ENCODE results near the gene PHC2. TPM values are rescaled to one million over a fixed set of nuclear protein-coding genes. Genes with fewer than 3 reads are reported as not detected.
"Not testable (repeated sequence)": the region's sequence is repeated elsewhere in the genome, so short reads cannot be mapped to it uniquely, and the experiment has no call there.

PHC2 gene
- total RNA-seq, 1 donor from 2014 or later, result 65.0 TPM

GRCh38 chr1:33295023-33295422 is 135.9 kb downstream of the PHC2 start:
- H3K9me3 Mint-ChIP-seq, result no peaks in the 10 kb centered on the region
- no peaks in the 10 kb centered on the region for H3F3A ChIP-seq (ENCODE audit: low read depth)
- no peak for TF ChIP-seq EZH2phosphoT487 (IDR thresholded peaks at IDR 0.05)
- TF ChIP-seq EZH2 (IDR thresholded peaks at IDR 0.05), result no peak
- TF ChIP-seq, protein P1, sequence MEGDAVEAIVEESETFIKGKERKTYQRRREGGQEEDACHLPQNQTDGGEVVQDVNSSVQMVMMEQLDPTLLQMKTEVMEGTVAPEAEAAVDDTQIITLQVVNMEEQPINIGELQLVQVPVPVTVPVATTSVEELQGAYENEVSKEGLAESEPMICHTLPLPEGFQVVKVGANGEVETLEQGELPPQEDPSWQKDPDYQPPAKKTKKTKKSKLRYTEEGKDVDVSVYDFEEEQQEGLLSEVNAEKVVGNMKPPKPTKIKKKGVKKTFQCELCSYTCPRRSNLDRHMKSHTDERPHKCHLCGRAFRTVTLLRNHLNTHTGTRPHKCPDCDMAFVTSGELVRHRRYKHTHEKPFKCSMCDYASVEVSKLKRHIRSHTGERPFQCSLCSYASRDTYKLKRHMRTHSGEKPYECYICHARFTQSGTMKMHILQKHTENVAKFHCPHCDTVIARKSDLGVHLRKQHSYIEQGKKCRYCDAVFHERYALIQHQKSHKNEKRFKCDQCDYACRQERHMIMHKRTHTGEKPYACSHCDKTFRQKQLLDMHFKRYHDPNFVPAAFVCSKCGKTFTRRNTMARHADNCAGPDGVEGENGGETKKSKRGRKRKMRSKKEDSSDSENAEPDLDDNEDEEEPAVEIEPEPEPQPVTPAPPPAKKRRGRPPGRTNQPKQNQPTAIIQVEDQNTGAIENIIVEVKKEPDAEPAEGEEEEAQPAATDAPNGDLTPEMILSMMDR (IDR thresholded peaks at IDR 0.05), result no peak
- no peaks in the 10 kb centered on the region for H3K9me3 ChIP-seq (ENCODE audit: low read depth)
- H3K4me2 ChIP-seq, result no peak overlapping the region
- no peak overlapping the region for H3K9ac ChIP-seq
- no peak for DNase-seq (ENCODE audit: low spot score)
- H4K20me1 ChIP-seq (ENCODE audit: low read depth), result peaks cover 17% of the 10 kb centered on the region
- H3K27ac Mint-ChIP-seq, result no peak overlapping the region
- H3K4me1 ChIP-seq, result no peaks in the 10 kb centered on the region
- H3K4me1 Mint-ChIP-seq, result no peaks in the 10 kb centered on the region
- H3K27me3 Mint-ChIP-seq (ENCODE audit: insufficient read depth, low read depth), result peaks cover 2% of the 10 kb centered on the region
- no peak overlapping the region for H3K4me3 Mint-ChIP-seq
- no peaks in the 10 kb centered on the region for H3K36me3 ChIP-seq
- H3K27ac ChIP-seq, result no peak overlapping the region
- H3K4me3 ChIP-seq, result no peak overlapping the region
- peaks cover 30% of the 10 kb centered on the region for H3K36me3 Mint-ChIP-seq
- no peak overlapping the region for H2AFZ ChIP-seq (replicated peaks)
- no peaks in the 10 kb centered on the region for H3K27me3 ChIP-seq
- no peaks in the 10 kb centered on the region for H3K79me2 ChIP-seq (ENCODE audit: low read depth)

- no peak overlapping the region for H2AFZ ChIP-seq (replicated peaks)
- no peaks in the 10 kb centered on the region for H3K79me2 ChIP-seq (ENCODE audit: low read depth)
- no peaks in the 10 kb centered on the region for H3K9me3 Mint-ChIP-seq
- no peak overlapping the region for H3K9ac ChIP-seq
- H3K36me3 ChIP-seq, result no peaks in the 10 kb centered on the region
- no peak for TF ChIP-seq EZH2 (IDR thresholded peaks at IDR 0.05)
- TF ChIP-seq, protein P1 (IDR thresholded peaks at IDR 0.05), result no peak
- TF ChIP-seq EZH2phosphoT487 (IDR thresholded peaks at IDR 0.05), result no peak
- no peaks in the 10 kb centered on the region for H3K4me1 ChIP-seq
- peaks cover 34% of the 10 kb centered on the region for H3K36me3 Mint-ChIP-seq
- no peak for DNase-seq (ENCODE audit: low spot score)
- no peaks in the 10 kb centered on the region for H3K27me3 ChIP-seq
- H4K20me1 ChIP-seq (ENCODE audit: low read depth), result peaks cover 17% of the 10 kb centered on the region
- H3K27me3 Mint-ChIP-seq (ENCODE audit: insufficient read depth, low read depth), result peaks cover 2% of the 10 kb centered on the region
- no peak overlapping the region for H3K4me3 ChIP-seq
- no peaks in the 10 kb centered on the region for H3F3A ChIP-seq (ENCODE audit: low read depth)
- H3K4me2 ChIP-seq, result no peak overlapping the region
- no peak overlapping the region for H3K4me3 Mint-ChIP-seq
- no peaks in the 10 kb centered on the region for H3K9me3 ChIP-seq (ENCODE audit: low read depth)
- no peaks in the 10 kb centered on the region for H3K4me1 Mint-ChIP-seq
- no peak overlapping the region for H3K27ac Mint-ChIP-seq
- H3K27ac ChIP-seq, result no peak overlapping the region
These were observed 136.6 kb downstream of the PHC2 start for GRCh38 chr1:33294071-33295010.

DNA sequence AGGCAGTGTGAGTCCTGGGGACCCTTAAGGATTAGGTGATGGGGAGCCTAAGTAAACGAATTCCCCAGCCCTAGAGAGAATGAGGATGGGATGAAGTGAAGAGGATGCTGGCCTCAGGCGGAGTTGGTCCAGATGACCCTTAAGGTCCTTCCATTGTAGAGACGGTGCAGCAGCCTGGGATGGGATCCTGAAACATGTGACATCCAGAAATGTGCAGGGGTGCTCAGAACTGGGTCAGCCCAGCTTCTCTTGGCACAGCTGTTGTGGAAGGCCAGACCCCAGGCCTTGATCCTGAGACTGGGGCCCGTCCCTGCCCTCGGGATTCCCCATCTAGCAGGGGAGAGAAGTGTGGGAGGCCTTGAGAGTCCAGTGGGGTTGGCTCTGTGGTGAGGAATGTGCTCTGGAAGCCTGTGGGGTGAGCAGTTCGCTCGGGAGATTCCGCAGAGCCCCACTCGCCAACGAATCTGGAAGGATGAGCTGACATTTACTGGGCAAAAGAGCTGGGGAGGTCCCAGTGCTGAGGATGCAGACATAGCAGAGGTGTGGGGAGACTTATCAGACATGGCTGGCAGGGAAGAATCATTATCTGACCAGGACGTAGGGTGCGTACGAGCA is 138.1 kb downstream of the PHC2 start:
- Histone ChIP-seq H3K4me1 (no peaks in the 10 kb centered on the region), H4K20me1 (ENCODE audit: low read depth) (peaks cover 17% of the 10 kb centered on the region), H3K9ac (no peak overlapping the region), H3K9me3 (ENCODE audit: low read depth) (no peaks in the 10 kb centered on the region), H3K27ac (no peak overlapping the region), H3F3A (ENCODE audit: low read depth) (no peaks in the 10 kb centered on the region), H2AFZ (replicated peaks) (no peak overlapping the region), H3K79me2 (ENCODE audit: low read depth) (no peaks in the 10 kb centered on the region), H3K4me2 (no peak overlapping the region), H3K4me3 (no peak overlapping the region), H3K36me3 (peaks cover under 1% of the 10 kb centered on the region), H3K27me3 (no peaks in the 10 kb centered on the region)
- DNase-seq (ENCODE audit: low spot score), result no peak
- Mint-ChIP-seq H3K27ac (no peak overlapping the region), H3K36me3 (peaks cover 33% of the 10 kb centered on the region), H3K4me1 (no peaks in the 10 kb centered on the region), H3K9me3 (peaks cover 4% of the 10 kb centered on the region), H3K4me3 (peak overlapping the region; percentile 21), H3K27me3 (ENCODE audit: insufficient read depth, low read depth) (peaks cover 7% of the 10 kb centered on the region)
- no peak for TF ChIP-seq EZH2phosphoT487 (IDR thresholded peaks at IDR 0.05)
- no peak for TF ChIP-seq EZH2 (IDR thresholded peaks at IDR 0.05)
- TF ChIP-seq, protein P1 (IDR thresholded peaks at IDR 0.05), result no peak

- not testable (repeated sequence) for H3K4me3 Mint-ChIP-seq; H3K4me3 ChIP-seq; H3K27me3 ChIP-seq; H3K9me3 ChIP-seq (ENCODE audit: low read depth); H3K27me3 Mint-ChIP-seq (ENCODE audit: insufficient read depth, low read depth); H3F3A ChIP-seq (ENCODE audit: low read depth); H2AFZ ChIP-seq (replicated peaks); H3K27ac Mint-ChIP-seq; H3K4me1 ChIP-seq; H3K4me2 ChIP-seq; H3K27ac ChIP-seq; DNase-seq (ENCODE audit: low spot score); H3K36me3 ChIP-seq; H3K79me2 ChIP-seq (ENCODE audit: low read depth); H3K9ac ChIP-seq; H3K9me3 Mint-ChIP-seq; H3K4me1 Mint-ChIP-seq
- H3K36me3 Mint-ChIP-seq, result peaks cover 30% of the 10 kb centered on the region
- peaks cover 17% of the 10 kb centered on the region for H4K20me1 ChIP-seq (ENCODE audit: low read depth)
These were observed 140.3 kb downstream of the PHC2 start for GRCh38 chr1:33290615-33291014.
